Right cardiac atrium (tissue), 5 donors: ENCODE data around the gene CD180. TPM values are rescaled to one million over a fixed set of nuclear protein-coding genes. Genes with fewer than 3 reads are reported as not detected.
A peak's percentile ranks its signal among the peaks of the same experiment; 100 is the strongest.

Source experiments
- ATAC-seq, 2 donors: fragments of 200-7000 bp; cut with Tn5 transposase; one replicate each; pipeline versions ENCODE4 v1.8.0 to v1.9.1; 2020; ENCODE audit warnings: moderate library complexity in 2 of 2, mild to moderate bottlenecking in 1 of 2
- DNase-seq, 3 donors: peaks; one replicate each; pipeline ENCODE4 v3.0.0-alpha.2; 2020
- H3K27ac ChIP-seq: one replicate; pipeline ENCODE4 v1.5.1; 2013; ENCODE audit warnings: mild to moderate bottlenecking, low read length, control low read depth, moderate library complexity
- H3K27me3 ChIP-seq: one replicate; pipeline ENCODE4 v1.6.1; 2013; ENCODE audit not compliant: control insufficient read depth, insufficient read depth
- H3K4me1 ChIP-seq: one replicate; pipeline ENCODE4 v1.6.1; 2013; ENCODE audit warnings: low read length; ENCODE audit not compliant: control insufficient read depth, insufficient read depth
- H3K4me3 ChIP-seq: one replicate; pipeline ENCODE4 v1.5.1; 2013; ENCODE audit warnings: low read length, control low read depth
- H3K9me3 ChIP-seq: one replicate; pipeline ENCODE4 v1.6.1; 2013; ENCODE audit warnings: low read length; ENCODE audit not compliant: control insufficient read depth
- WGBS: extraction: QIAGEN DNeasy Blood & Tissue Kit; methylation state at CpG from one replicate; pipeline ENCODE4 v1.1.7; 2013; 5-methylcytosine and 5-hydroxymethylcytosine counted together
- intact Hi-C, 4 donors: fragments of 100-400 bp; cut with DNase I; formaldehyde crosslinking; loops; one replicate each; pipeline versions ENCODE4 v1.11.0 to v1.14.0; 2022 to 2023
- long read RNA-seq, 4 donors: library from polyadenylated mRNA; unstranded; transcript quantifications; one replicate each; pipeline ENCODE4 v2.0.0, GENCODE V29; 2020 to 2021
- polyA plus RNA-seq: library from polyadenylated mRNA; stranded (reverse); fragments of 200-250 nt; gene quantifications from one replicate; pipeline ENCODE4 v1.2.3, GENCODE V29; 2013
- total RNA-seq, 4 donors: library from RNA; stranded (reverse); fragmentation: NEBNext Ultra II Directional; extraction: Animal tissue kit (Norgen Biotek cat#: 25700); gene quantifications; one replicate each; pipeline ENCODE4 v1.2.1, GENCODE V29; 2021
- donor health status: healthy with polysubstance abuse.
- donor health status: DM: no; HTN: yes; CAD: no.
- donor health status: DM: no; HTN: no; CAD: no.
- donor health status: DM: no; HTN: yes; CAD: no; lungs with severe emphysema.
- donor health status: DM: yes; HTN: yes; CAD: no.

Gene CD180
- total RNA-seq: 1 to 10 TPM in 2 of 4 donors, under 1 TPM in 2; 0.48 to 1.4 (median 0.88) TPM
- polyA plus RNA-seq: 0.11 TPM
- long read RNA-seq, donor 1: 0 reads
- long read RNA-seq, donor 2: 0 reads
- long read RNA-seq, donor 3: 0 reads
- long read RNA-seq, donor 4: 0 reads

DNA sequence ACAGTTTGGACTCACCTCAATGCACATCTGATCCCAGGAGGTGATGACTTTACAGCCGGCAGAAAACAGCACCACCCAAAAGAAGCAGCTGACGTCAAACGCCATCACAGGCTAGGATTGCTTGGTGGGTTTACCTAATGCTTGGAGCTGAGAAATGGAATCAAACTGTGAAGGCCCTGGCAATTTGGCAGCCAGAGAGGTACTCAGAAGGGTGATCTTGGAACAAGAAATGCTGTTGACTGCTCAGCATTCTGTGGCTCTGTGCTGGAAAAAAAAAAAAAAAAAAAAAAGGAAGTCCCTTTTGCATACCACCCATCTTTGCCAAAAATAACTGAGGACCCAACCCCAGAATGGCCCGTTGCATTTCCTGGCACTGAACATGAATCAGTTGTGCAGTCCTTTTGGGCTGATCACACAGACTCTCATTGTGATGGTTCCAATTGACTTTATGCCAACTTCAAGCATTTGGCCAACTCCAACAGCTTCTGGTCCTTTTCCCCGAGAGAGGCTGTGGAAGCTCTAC, at the start of gene CD180:
Gene CD180 (minus strand): TSS at position 263 of the 523 bp plus-strand sequence. CDS start 158 bp downstream, at position 105.
- H3K27ac ChIP-seq: no peak within 1 kb of the TSS
- peak; percentile 87 to 91 for ATAC-seq
- no peaks in the 10 kb centered on the region for H3K9me3 ChIP-seq
- intact Hi-C loops: no loop called here
- peak in 2 of 3 donors; percentile 48 to 69 for DNase-seq
- no peaks in the 10 kb centered on the region for H3K4me1 ChIP-seq
- no peaks in the 10 kb centered on the region for H3K27me3 ChIP-seq
- WGBS: 37% methylated on average over 5 of the region's 5 CpGs
- H3K4me3 ChIP-seq: no peak within 1 kb of the TSS

GRCh38 chr5:67246108-67246507, 49.5 kb upstream of the CD180 start:
- H3K9me3 ChIP-seq: no peaks in the 10 kb centered on the region
- intact Hi-C loops: loop anchor here (5.0 to 10.0 kb wide), 3 partner anchors 559 to 1009 kb away; no protein-coding TSS in a partner anchor
- peak in 1 of 3 donors; percentile 39 for DNase-seq
- peaks cover 9% of the 10 kb centered on the region for H3K4me1 ChIP-seq
- WGBS: 2% methylated on average over 2 of the region's 2 CpGs
- ATAC-seq: peak; percentile 31 to 39
- H3K4me3 ChIP-seq: no peak overlapping the region
- H3K27me3 ChIP-seq: no peaks in the 10 kb centered on the region
- H3K27ac ChIP-seq: no peak overlapping the region

GRCh38 chr5:67245259-67245846, 48.8 kb upstream of the CD180 start:
- H3K4me1 ChIP-seq: peaks cover 9% of the 10 kb centered on the region
- H3K27me3 ChIP-seq: no peaks in the 10 kb centered on the region
- H3K27ac ChIP-seq: no peak overlapping the region
- intact Hi-C loops: loop anchor here (5.0 to 10.0 kb wide), 3 partner anchors 559 to 1009 kb away; no protein-coding TSS in a partner anchor
- ATAC-seq: no peak
- no peaks in the 10 kb centered on the region for H3K9me3 ChIP-seq
- 66% methylated on average over 3 of the region's 3 CpGs for WGBS
- no peak overlapping the region for H3K4me3 ChIP-seq
- DNase-seq: no peak

GRCh38 chr5:67244345-67244793, 47.8 kb upstream of the CD180 start:
- Histone ChIP-seq H3K9me3 (no peaks in the 10 kb centered on the region), H3K27ac (no peak overlapping the region), H3K4me1 (peaks cover 9% of the 10 kb centered on the region), H3K4me3 (no peak overlapping the region), H3K27me3 (no peaks in the 10 kb centered on the region)
- intact Hi-C loops: loop anchor here in 2 of 4 donors (10.0 kb wide), 2 partner anchors 560 to 1010 kb away; no protein-coding TSS in a partner anchor
- peak in 2 of 3 donors; percentile 60 to 66 for DNase-seq
- ATAC-seq: peak; percentile 77 to 94
- WGBS: 60% methylated on average over 3 of the region's 3 CpGs

- WGBS: 93% methylated on average over 4 of the region's 4 CpGs
- Histone ChIP-seq H3K4me3 (no peak overlapping the region), H3K27ac (no peak overlapping the region), H3K27me3 (no peaks in the 10 kb centered on the region), H3K4me1 (peaks cover 9% of the 10 kb centered on the region), H3K9me3 (no peaks in the 10 kb centered on the region)
- ATAC-seq (no peak), DNase-seq (no peak)
- intact Hi-C loops: loop anchor here in 2 of 4 donors (10.0 kb wide), 2 partner anchors 561 to 1011 kb away; no protein-coding TSS in a partner anchor
These were observed 47.3 kb upstream of the CD180 start for GRCh38 chr5:67243944-67244343.

DNA sequence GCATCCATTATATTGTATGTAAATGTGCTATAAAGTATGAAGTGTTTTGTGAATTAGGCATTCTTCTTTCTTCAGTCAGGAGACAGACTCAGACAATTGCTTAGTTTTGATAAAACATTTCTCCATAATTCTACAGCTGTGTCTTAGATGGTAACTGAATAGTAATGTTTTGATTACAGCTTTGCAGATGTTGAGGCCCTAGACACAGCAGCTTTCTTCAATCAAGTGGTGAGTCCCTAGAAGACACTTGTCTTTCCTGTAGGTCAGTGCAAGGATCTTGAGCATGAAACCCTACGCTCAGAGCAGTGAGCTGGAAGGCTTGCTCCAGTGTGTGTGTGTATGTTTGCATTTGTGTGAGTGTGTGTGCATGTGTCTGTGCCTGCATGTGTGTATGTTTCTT, 46.8 kb upstream of the CD180 start:
- DNase-seq: no peak
- Histone ChIP-seq H3K27ac (no peak overlapping the region), H3K27me3 (no peaks in the 10 kb centered on the region), H3K4me3 (no peak overlapping the region), H3K4me1 (peaks cover 6% of the 10 kb centered on the region), H3K9me3 (no peaks in the 10 kb centered on the region)
- WGBS: 87% methylated on average over 1 of the region's 1 CpG
- intact Hi-C loops: loop anchor here in 2 of 4 donors (10.0 kb wide), 2 partner anchors 561 to 1011 kb away; no protein-coding TSS in a partner anchor
- ATAC-seq: no peak

DNA sequence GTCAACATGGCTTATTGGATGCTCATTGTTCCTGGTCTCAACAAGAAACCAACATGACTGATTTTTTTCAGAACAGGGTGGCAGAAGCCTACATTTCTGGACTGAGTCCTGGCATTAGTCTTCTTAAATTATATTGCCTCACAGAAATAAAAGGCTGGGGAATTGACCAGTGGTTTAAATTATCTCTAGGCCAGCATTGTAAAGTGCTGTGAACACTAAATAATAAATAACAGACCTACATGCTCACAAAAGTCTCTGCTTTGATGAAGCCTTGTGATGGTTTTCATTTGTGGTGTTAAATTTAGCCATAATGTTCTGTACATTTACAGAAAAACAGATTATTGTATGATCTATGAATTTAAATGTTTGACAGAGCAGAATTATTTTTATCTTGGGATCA, 44.7 kb upstream of the CD180 start:
- H3K27ac ChIP-seq: no peak overlapping the region
- no peak overlapping the region for H3K4me3 ChIP-seq
- peaks cover 6% of the 10 kb centered on the region for H3K4me1 ChIP-seq
- H3K9me3 ChIP-seq: no peaks in the 10 kb centered on the region
- no peaks in the 10 kb centered on the region for H3K27me3 ChIP-seq
- DNase-seq (no peak), ATAC-seq (no peak)
- intact Hi-C loops: loop anchor here in 2 of 4 donors (10.0 kb wide), 2 partner anchors 563 to 1013 kb away; no protein-coding TSS in a partner anchor

DNA sequence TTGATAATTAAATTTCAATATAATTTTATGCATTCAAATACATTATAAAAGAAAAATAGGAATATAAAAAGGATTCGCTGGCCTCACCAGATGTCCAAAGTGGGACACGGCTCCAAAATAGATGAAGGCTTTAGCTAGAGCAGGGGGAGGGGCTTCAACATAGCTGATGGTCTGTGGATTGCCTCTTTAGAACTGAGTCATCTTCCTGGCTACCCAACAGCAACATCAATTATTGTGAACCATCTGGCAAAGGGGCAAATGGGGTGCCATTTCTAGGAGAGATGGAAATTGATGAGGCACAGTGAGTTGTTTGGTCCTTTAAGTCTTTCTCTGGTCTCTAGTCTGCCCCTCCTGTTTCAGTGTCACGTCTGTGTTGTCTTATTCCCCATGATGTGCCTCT, 44.2 kb upstream of the CD180 start:
- H3K27ac ChIP-seq: no peak overlapping the region
- no peak overlapping the region for H3K4me3 ChIP-seq
- H3K9me3 ChIP-seq: no peaks in the 10 kb centered on the region
- H3K27me3 ChIP-seq: no peaks in the 10 kb centered on the region
- peaks cover 6% of the 10 kb centered on the region for H3K4me1 ChIP-seq
- DNase-seq: no peak
- no peak for ATAC-seq
- intact Hi-C loops: loop anchor here in 2 of 4 donors (10.0 kb wide), 2 partner anchors 564 to 1014 kb away; no protein-coding TSS in a partner anchor
- WGBS: 95% methylated on average over 3 of the region's 3 CpGs

DNA sequence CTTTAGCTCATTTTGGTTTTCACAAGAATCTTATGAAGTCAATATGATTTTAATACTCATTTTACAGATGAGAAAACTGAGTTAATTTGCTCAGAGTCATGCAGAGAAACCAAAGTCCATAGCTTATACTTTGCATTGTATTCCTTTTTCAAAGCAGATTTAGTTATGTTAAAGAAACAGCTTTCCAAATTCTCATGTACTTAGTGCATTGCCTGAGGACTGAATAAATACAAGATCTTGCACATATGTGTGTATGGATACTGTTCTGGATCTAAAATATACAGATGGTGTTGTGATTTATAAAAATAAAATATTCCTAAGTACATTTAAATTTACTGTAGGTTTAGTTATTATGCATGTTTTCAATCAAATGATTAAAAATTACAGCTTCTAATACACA, 43.5 kb upstream of the CD180 start:
- H3K4me1 ChIP-seq: peaks cover 11% of the 10 kb centered on the region
- ATAC-seq (no peak), DNase-seq (no peak)
- no peak overlapping the region for H3K4me3 ChIP-seq
- H3K9me3 ChIP-seq: no peaks in the 10 kb centered on the region
- intact Hi-C loops: loop anchor here in 2 of 4 donors (10.0 kb wide), 2 partner anchors 565 to 1015 kb away; no protein-coding TSS in a partner anchor
- no peaks in the 10 kb centered on the region for H3K27me3 ChIP-seq
- no peak overlapping the region for H3K27ac ChIP-seq

GRCh38 chr5:67238191-67238590, 41.6 kb upstream of the CD180 start:
- H3K4me1 ChIP-seq: peaks cover 5% of the 10 kb centered on the region

DNA sequence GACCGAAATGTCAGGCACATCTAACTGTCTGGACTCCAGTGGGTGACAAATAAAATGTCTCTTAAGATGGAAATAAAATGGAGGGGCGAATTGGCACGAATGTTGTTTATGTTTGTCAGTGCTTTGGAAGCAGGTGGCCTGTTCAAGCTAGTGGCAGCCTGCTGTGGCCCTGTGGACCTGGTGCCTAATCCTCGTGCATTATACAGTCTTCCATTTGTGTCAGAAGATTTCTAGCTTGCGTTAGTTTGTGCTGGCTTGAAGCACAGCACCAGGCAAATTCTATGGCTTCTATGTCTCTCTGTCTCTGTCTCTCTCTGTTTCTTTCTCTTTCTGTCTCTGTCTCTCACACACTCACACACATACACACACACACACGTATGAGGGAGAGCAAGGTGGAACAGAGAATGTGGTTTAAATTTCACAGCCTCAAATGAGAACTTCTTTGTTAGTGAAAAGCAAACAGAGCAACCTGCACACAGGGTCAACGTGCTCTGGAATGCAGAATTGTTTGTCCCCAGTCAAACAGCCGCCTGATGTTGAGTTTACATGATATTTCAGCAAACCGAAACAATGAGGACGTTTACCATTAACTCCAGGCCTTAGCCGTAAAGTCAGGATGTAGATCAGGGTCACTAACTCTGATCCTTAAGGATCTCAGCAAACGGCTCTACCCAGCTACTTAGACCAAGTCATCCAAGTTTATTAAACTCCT, 39.0 kb upstream of the CD180 start:
- Histone ChIP-seq H3K27me3 (no peaks in the 10 kb centered on the region), H3K4me1 (peaks cover 5% of the 10 kb centered on the region), H3K4me3 (no peak overlapping the region), H3K9me3 (no peaks in the 10 kb centered on the region), H3K27ac (peak overlapping the region; percentile 10)
- WGBS: 95% methylated on average over 12 of the region's 12 CpGs
- DNase-seq (no peak), ATAC-seq (no peak)
- intact Hi-C loops: no loop called here

More at GRCh38 chr5:67238191-67238590, 41.6 kb upstream of the CD180 start:
- Histone ChIP-seq H3K27ac (no peak overlapping the region), H3K27me3 (no peaks in the 10 kb centered on the region), H3K9me3 (no peaks in the 10 kb centered on the region), H3K4me3 (no peak overlapping the region)
- intact Hi-C loops: no loop called here
- DNase-seq: no peak
- no peak for ATAC-seq
- WGBS: 97% methylated on average over 8 of the region's 8 CpGs
